ENCODE results near the gene LRP1B.

DNA sequence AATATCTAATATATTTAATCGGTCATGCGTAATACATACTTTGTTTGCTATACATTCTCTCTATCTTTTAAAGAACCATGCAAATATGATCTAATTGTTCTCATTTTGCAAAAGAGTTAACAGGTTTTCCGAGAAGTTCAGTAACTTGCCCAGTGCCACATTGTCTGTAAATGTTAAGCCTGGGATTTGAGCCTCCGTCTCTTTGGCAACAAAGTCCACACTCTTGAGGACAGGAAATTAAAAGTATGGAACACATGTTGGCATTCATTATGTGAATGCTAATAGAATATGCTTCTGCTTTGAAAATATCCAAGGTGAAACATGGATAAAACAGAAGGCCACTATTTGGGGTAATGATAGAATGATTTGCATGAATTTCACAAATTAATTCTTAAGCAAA is 85.2 kb downstream of the LRP1B start:
- TF ChIP-seq, protein P1, sequence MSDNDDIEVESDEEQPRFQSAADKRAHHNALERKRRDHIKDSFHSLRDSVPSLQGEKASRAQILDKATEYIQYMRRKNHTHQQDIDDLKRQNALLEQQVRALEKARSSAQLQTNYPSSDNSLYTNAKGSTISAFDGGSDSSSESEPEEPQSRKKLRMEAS (IDR thresholded peaks at IDR 0.05) = no peak
- TF ChIP-seq HNF4G (IDR thresholded peaks at IDR 0.05) (no peak), CTCF (IDR thresholded peaks at IDR 0.05; ENCODE audit: low read depth, low read length, missing input control) (no peak)
